ENCODE data around the gene DLG5. TPM values are rescaled to one million over a fixed set of nuclear protein-coding genes. Genes with fewer than 3 reads are reported as not detected.

The DLG5 gene
- polyA plus RNA-seq, 2 of the 4 experiments (the other 2 are of a cell fraction): 17.0 to 30.9 TPM

GRCh38 chr10:77889277-77889903 is 37.2 kb downstream of the DLG5 start:
- Histone ChIP-seq H3K4me2 (no peak overlapping the region), H3K4me1 (peaks cover 30% of the 10 kb centered on the region), H3K4me3 (no peak overlapping the region), H3K9me3 (no peaks in the 10 kb centered on the region), H3K27ac (no peak overlapping the region)
- ATAC-seq: no peak
- FAIRE-seq: no peak
- 87% methylated on average over 8 of the region's 8 CpGs for WGBS (ENCODE audit: missing lambda C conversion rate)
- ChIA-PET POLR2A (no interaction called here), CTCF (interaction anchor here (1.1 to 2.5 kb wide), 6 partner anchors 11 to 83 kb away, joined by 3 to 9 read pairs (median 5); no protein-coding TSS in a partner anchor)
- DNase-seq (ENCODE audit: low read depth in 1 of 2, low spot score in 1 of 2): no peak
- TF ChIP-seq HOXB5 (CRISPR knock-in tag; IDR thresholded peaks at IDR 0.05) (no peak), NFE2L2 (conservative IDR thresholded peaks at IDR 0.05; ENCODE audit: low read length) (no peak), ESRRA (IDR thresholded peaks at IDR 0.05; ENCODE audit: borderline replicate concordance, low read length) (no peak)

- FAIRE-seq (no peak), ATAC-seq (no peak), DNase-seq (ENCODE audit: low read depth in 1 of 2, low spot score in 1 of 2) (no peak)
- TF ChIP-seq MAFK (IDR thresholded peaks at IDR 0.05; ENCODE audit: partially characterized antibody) (no peak), MYC (IDR thresholded peaks at IDR 0.05; ENCODE audit: borderline replicate concordance, low read length) (no peak), ZFP36 (IDR thresholded peaks at IDR 0.05; ENCODE audit: borderline replicate concordance, partially characterized antibody) (no peak), ELK1 (IDR thresholded peaks at IDR 0.05; ENCODE audit: low read depth, low read length) (no peak), HDAC2 (IDR thresholded peaks at IDR 0.05) (no peak), FOSL2 (IDR thresholded peaks at IDR 0.05) (no peak), FOSL2 (CRISPR knock-in tag; IDR thresholded peaks at IDR 0.05) (no peak), BCL3 (IDR thresholded peaks at IDR 0.05) (no peak), RARB (CRISPR knock-in tag; IDR thresholded peaks at IDR 0.05) (no peak), RAD21 (conservative IDR thresholded peaks at IDR 0.05 in 1 of 2, IDR thresholded peaks at IDR 0.05 in 1 of 2) (no peak), RCOR1 (IDR thresholded peaks at IDR 0.05; ENCODE audit: low read depth, low read length) (no peak), MAZ (IDR thresholded peaks at IDR 0.05; ENCODE audit: borderline replicate concordance, low read depth, low read length) (no peak), NFE2L2 (conservative IDR thresholded peaks at IDR 0.05; ENCODE audit: low read length) (no peak), JUNB (IDR thresholded peaks at IDR 0.05) (no peak), PBX3 (IDR thresholded peaks at IDR 0.05) (no peak), HMGXB4 (CRISPR knock-in tag; IDR thresholded peaks at IDR 0.05; ENCODE audit: borderline replicate concordance) (no peak)
- 75% methylated on average over 7 of the region's 7 CpGs for WGBS (ENCODE audit: missing lambda C conversion rate)
- Histone ChIP-seq H3K4me3 (no peak overlapping the region), H3K9me3 (no peaks in the 10 kb centered on the region), H3K4me2 (peak overlapping the region; percentile 19; the same call in 1 of the 3 replicates), H3K27ac (no peak overlapping the region; a peak in 1 of 6 replicates), H3K4me1 (peaks cover 30% of the 10 kb centered on the region)
- CTCF ChIA-PET: no interaction called here
- POLR2A ChIA-PET: no interaction called here
Measured at GRCh38 chr10:77888356-77888703, 38.2 kb downstream of the DLG5 start.

Data from A549 (cell line).